PC-9 (cell line): ENCODE measurements around the gene RARS2.

Experiments
- EZH2 ChIP-seq: fragments of 200-600 bp; sonication (generic); IDR thresholded peaks from 2 replicates; pipeline ENCODE4 v1.8.0; 2017; ENCODE audit warnings: antibody characterized with exemption, low read depth
- TF ChIP-seq, protein P1 (sequence below): fragments of 200-600 bp; sonication (generic); conservative IDR thresholded peaks from 2 replicates; pipeline ENCODE4 v1.6.1; 2017; ENCODE audit warnings: mixed run types, antibody characterized with exemption, mild to moderate bottlenecking, moderate library complexity

GRCh38 chr6:87539554-87539953 lies 50.2 kb downstream of the RARS2 start:
- TF ChIP-seq EZH2 = no peak
- TF ChIP-seq, protein P1, sequence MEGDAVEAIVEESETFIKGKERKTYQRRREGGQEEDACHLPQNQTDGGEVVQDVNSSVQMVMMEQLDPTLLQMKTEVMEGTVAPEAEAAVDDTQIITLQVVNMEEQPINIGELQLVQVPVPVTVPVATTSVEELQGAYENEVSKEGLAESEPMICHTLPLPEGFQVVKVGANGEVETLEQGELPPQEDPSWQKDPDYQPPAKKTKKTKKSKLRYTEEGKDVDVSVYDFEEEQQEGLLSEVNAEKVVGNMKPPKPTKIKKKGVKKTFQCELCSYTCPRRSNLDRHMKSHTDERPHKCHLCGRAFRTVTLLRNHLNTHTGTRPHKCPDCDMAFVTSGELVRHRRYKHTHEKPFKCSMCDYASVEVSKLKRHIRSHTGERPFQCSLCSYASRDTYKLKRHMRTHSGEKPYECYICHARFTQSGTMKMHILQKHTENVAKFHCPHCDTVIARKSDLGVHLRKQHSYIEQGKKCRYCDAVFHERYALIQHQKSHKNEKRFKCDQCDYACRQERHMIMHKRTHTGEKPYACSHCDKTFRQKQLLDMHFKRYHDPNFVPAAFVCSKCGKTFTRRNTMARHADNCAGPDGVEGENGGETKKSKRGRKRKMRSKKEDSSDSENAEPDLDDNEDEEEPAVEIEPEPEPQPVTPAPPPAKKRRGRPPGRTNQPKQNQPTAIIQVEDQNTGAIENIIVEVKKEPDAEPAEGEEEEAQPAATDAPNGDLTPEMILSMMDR = no peak
